Right lung (tissue), 5 donors: Measurements from ENCODE around the gene POMGNT1. TPM values are rescaled to one million over a fixed set of nuclear protein-coding genes. Genes with fewer than 3 reads are reported as not detected.

ENCODE experiments used
- DNase-seq, 2 donors: peaks; one replicate each; pipeline ENCODE4 v3.0.0-alpha.2; 2013
- polyA plus RNA-seq, 5 donors: library from polyadenylated mRNA; unstranded; fragments of 120-200 nt; gene quantifications; one replicate each; pipeline versions ENCODE4 v1.2.1 to v1.2.3, GENCODE V29; 2013; ENCODE audit warnings: inconsistent platforms in 1 of 5, low replicate concordance in 1 of 5; ENCODE audit not compliant: insufficient read length in 5 of 5, insufficient read depth in 1 of 5

POMGNT1 gene
- polyA plus RNA-seq, 5 donors, result 57.1 to 80.9 (median 74.9) TPM

DNA sequence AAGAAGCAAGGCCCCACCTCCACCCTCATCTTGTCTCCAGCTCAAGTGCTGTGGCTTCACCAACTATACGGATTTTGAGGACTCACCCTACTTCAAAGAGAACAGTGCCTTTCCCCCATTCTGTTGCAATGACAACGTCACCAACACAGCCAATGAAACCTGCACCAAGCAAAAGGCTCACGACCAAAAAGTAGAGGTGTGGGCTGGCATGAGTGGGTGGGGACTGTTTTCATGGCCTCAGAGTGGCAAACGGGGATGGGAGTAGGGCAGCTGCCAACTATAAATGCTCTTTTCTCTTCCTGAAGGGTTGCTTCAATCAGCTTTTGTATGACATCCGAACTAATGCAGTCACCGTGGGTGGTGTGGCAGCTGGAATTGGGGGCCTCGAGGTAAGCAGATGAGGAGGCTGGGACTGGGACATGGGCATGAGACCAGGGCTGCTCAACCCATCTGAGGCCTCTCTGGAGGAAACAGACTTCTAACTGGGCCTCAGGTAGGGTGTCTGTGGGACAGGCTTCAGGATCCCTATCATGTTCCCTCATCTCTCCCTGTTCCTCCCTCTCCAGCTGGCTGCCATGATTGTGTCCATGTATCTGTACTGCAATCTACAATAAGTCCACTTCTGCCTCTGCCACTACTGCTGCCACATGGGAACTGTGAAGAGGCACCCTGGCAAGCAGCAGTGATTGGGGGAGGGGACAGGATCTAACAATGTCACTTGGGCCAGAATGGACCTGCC, 13.1 kb downstream of the POMGNT1 start:
- DNase-seq, result no peak

DNA sequence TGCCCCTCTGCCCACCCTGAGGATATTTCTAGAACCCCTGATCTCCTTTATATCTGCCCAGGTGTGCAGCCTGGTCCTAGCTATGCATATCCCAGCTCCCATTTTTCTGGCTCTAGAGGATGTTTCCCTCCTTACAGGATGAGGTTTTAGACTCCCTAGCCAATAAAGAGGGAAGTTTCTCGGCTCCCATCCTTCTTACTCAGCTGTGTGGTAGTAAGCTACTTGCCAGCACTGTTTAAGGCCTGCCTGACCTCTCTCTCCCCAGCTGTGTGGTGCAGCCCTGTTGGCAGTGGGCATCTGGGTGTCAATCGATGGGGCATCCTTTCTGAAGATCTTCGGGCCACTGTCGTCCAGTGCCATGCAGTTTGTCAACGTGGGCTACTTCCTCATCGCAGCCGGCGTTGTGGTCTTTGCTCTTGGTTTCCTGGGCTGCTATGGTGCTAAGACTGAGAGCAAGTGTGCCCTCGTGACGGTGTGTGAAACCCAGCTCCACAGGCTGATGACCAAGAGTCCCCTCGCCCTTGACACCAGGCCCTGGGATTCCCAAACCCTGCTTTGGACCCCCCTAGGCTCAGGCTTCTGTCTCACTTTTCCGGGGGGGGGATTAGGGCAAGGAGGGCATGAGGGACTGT, 14.2 kb downstream of the POMGNT1 start:
- DNase-seq, result no peak

DNA sequence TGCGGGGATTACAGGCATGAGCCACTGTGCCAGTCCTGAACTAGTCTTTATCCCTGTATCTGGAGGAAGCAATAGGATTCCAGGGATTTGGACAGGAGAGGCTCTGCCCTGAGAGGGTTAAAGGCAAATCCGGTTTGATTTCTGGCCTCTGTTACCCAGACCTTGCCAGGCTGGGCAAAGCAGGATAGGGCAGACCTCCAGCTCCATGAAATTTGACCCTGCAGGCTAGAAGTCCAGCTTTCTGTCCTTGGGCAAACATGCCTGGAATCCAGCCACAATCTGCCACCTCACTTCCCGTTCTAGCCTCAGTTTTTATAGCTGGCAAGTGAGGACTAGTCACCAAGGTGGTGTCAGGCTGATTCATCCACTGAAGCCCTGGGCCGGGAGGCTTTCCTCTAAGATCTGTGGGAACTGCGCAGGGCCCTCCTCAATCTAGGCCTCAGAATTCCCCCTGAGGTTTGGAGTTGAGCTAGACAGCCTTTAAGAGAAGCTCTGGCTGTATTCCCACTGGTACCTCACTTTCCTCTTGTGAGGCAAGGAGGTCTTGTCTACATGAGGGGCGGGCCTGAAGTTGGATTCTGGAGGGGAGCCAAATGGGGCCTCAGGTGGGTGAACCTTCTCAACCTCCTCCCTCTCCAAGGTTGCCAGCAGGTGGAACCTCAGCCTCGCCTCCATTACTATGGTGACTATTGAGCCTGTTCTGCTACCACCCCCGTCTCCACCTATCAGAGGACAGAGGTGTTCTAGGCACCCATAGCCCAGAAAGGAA, 15.0 kb downstream of the POMGNT1 start:
- DNase-seq, result peak in 1 of 2 donors; percentile 62

DNA sequence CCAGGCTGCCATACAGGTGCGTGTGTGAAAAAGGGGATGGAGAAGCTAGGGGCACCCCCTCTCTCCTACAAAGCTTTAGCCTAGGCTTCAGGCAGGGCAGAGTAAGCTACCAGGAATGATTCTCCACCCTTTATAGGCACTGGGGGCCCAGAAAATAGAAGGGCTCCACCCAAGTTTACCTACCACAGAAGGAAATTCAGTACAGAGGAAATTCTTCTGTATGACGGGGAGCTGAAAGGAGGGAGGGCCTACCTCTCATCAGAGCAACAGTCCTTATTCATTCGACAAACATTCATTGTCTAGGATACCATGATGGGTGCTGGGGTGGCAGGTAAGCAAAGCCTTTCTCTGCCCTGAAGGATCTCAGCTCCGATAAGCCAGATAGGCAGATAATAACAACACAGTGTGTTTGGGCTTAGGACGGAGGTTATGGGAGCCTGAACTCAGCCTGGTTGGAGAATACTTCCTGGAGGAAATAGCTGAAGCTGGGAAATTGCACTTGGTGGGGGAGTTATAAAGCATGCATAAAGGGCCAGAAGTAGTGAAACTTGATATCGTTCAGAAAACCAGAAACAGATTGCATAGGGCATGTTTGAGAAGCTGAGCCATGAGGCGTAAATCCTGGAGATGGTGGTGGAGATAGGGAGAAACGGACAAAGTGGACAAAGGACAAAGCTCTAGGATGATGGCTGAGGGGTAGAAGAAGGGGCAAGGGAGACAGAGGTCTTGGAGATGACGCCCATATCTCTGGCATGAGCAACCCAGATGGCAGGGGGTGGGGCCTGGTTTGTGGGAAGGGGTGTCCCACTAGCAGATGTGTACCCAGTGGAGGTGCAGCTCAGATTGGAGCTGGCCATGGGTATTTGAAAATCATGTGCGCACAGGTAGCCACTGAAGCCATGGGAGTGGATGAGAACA, 16.6 kb downstream of the POMGNT1 start:
- DNase-seq, result no peak

DNA sequence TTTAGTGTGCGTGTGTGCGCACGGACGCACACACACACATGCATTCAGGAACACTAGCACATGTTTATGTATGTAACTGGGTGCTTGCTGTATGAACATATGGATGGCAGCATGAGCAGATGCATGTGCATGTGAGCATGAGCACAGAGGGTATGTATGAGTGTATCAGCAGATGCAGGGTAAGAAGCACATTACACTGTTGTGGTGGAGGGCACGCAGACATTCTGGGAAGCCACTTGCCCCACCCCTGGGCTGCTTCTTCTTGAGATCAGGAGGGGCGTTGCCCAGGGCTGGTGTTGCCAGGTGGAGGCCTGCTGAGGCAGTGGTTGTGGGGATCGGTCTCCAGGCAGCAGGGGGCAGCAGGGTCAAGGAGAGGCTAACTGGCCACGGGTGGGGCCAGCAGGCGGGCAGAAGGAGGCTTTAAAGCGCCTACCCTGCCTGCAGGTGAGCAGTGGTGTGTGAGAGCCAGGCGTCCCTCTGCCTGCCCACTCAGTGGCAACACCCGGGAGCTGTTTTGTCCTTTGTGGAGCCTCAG, 18.1 kb downstream of the POMGNT1 start:
- DNase-seq, result no peak

DNA sequence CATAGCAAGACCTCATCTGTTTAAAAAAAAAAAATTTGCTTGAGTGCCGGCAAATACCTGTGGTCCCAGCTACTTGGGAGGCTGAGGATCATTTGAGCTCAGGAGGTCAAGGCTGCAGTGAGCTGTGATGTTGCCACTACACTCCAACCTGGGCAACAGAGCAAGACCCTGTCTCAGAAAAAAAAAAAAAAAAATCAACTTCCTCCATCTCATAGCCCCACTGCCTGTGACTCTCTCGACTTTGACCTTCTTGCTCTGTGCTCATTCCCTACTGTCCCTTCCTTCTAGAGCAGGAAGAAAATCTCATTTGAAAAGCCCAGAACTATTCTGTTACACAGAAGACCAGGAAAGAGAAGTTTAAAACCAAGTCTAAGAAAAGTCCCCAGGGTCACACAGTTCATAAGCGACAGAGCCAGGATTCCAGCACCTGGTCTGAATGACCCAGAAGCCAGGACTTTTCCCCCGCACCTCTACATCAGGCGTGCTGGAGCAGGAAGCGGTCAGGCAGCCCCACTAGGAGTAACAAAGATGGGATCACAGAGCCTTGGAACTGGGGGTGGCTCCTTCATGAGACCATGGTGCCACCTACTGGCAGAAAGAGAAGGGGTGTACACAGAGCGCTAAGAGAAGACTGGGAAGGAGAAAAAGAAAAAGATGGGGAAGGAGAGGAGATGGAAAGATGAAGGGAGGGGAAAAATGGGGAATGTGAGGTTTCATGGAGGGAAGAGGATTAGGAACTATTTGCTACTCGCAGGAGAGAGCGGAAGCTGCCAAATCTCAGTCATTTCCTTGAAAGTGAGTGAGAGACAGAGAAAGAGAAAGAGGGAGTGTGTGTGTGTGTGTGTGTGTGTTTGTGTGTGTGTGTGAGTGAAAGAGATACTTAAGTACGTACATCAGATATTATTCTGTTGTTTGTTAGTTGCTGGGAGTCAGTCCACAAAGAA, 18.8 kb downstream of the POMGNT1 start:
- DNase-seq, result peak; percentile 77 to 84

DNA sequence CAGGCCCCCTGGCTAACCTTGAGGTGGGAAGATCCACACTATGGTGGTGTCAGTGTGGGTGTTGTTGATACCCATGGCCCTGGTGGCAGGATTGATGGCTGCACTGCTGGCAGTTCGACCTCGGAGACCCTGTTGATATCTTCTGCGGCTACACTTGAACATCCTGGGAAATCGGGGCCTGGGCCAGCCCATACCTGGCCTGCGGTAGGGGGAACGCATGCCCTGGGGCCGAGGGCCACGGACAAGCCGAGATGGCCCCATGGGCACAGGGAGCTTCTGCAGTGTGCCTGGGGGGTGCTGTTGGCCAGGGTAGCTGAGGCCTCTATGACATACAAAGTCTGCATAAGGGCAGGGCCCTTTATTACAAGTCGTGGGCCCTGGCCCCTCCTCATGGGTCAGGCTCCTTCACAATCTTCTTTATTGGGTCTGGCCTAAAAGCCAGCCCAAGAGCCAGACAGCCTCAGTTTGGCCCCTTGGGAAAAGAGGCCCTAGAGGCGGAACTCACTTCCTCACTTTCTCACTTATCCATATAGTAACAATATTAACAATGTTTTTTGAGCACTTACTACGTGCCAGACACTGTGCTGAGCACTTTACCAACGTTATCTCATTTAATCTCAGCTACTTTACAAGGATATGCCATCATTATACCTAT, 21.9 kb downstream of the POMGNT1 start, which contains the start of gene P3R3URF:
Gene P3R3URF, minus strand, starts transcription at position 278 of the 655 bp plus-strand sequence. Its CDS starts 17 bp downstream, at position 261.
- no peak for DNase-seq

DNA sequence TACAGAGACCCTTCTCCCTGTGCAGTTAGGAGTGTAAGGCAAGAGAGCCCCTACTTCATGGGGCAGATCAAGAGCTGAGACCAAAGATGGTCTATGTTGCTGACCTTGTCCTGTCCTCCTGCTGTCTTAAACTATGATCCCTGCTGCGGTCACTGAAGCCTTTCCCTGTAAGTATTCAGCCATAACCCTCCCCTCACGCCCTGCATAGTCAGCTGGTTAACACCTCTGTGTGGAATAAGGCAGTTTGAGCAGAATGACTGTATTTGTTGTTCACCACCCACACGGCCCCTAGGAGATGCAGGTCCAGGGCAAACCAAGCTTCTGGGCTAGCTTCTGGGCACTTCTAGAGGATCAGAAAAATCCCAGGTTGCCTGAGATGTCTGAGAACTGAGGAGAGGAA, 23.0 kb downstream of the POMGNT1 start:
- DNase-seq, result no peak

DNA sequence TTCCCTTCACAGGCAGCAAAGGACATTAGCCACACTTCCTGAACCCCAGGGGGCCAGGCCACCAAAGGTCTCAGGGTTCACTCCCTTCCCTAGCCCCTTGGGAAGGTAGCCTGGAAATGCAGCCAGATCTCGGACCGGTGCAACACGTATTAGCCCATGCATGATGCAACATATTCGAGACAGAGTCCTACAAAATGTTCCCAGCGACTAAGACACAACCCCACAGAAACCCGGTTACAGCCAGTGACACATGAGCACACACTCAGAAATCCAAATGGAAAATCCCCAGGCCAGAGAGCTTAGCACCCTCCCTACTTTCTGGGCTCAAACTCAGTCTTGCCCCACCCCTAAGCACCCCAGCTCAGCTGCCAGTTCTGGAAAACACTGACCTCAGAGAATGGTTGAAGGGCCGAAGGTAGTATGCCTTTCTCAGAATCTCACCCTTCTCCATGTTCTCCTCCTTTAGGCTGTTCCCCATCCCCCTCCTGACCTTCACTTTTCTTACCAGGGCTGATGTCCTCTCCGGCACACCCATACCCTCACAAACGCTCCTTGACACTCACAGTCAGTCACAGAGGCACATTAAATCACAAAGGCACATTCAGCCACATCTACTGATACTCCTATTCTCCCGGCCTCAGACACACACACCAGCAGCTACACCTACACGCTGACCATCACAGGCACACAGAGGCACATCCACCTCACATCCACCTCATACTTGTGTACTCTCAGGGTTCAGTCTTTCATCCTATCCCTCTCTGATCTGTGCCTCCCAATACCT, 23.6 kb downstream of the POMGNT1 start, which contains the start of gene TSPAN1:
Gene TSPAN1, plus strand, starts transcription at position 640 of the 784 bp plus-strand sequence. CDS start 6,021 bp downstream, outside the sequence.
- DNase-seq, result no peak

DNA sequence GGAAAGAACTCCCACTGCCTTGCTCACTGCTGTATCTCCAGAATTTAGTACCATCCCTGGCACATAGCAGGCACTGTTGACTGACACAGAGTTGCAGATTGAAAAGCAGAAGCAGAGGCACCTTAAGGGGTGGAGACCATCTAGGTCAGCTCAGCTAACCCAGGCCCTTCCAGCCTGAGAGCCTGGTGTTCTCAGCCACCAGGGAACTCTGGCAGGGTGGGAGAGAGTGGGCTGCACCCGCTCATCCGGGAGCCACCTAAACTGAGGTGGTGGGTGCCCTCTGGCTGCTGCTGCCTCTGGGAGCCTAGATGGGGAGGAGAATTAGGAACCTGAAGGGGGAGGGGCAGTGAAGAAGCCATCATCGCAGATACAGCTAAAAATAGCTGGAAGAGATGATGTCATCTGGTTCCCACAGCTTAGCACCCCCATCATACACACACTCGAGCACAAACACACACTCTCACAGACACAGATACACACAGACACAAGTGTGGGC, 24.8 kb downstream of the POMGNT1 start:
- no peak for DNase-seq

DNA sequence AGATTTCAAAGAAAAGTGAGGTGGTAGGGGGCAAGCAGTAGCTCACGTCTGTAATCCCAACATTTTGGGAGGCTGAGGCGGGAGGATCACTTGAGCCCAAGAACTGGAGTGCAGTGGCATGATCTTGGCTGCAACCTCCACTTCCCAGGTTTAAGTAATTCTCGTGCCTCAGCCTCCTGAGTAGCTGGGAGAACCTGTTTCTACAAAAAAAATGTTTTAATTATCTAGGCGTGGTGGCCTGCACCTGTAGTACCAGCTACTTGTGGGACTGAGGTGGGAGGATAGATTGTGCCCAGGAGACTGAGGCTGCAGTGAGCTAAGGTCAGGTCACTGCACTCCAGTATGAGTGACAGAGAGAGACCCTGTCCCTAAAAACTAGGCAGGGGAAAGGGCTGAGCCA, 25.9 kb downstream of the POMGNT1 start:
- no peak for DNase-seq

DNA sequence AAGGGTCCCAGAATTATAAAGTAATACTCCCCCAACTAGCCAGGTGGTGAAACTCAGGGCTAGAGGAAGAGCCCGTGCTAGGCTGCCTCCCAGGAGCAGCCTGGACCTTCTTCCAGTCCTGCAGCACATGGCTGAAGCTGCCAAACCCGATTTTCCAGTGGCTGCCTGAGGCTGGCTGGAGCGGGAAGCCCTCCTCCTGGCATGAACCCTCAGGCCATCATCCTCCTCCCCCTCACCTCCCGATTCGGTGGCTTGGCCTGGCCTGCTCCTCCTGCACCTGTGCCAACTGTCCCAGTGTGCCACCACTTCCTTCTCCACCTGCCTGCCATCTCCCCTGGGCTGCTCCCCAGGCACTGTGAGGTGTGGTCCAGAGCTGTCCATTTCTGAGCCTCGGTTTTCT, 26.4 kb downstream of the POMGNT1 start:
- DNase-seq, result peak; percentile 53 to 54

DNA sequence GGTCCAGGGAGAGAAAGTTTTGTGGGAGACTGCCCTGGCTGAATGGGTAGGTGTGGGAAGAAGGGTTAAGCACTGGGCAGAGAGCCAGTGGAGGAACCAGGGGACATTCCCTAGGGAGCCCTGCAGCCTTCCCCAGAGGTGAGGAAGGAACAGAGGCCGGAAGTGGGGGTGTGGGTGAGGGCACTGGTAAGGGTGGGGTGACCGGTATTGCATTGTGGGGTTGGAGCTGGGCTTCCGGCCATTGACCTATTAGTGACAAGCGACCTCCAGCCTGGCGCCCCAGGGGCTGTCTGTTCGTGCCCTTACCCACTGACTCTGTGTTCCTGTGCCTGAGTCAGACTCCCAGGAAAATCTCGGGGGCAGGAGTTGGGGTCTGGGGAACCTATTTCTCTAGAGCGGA, 26.9 kb downstream of the POMGNT1 start:
- no peak for DNase-seq

DNA sequence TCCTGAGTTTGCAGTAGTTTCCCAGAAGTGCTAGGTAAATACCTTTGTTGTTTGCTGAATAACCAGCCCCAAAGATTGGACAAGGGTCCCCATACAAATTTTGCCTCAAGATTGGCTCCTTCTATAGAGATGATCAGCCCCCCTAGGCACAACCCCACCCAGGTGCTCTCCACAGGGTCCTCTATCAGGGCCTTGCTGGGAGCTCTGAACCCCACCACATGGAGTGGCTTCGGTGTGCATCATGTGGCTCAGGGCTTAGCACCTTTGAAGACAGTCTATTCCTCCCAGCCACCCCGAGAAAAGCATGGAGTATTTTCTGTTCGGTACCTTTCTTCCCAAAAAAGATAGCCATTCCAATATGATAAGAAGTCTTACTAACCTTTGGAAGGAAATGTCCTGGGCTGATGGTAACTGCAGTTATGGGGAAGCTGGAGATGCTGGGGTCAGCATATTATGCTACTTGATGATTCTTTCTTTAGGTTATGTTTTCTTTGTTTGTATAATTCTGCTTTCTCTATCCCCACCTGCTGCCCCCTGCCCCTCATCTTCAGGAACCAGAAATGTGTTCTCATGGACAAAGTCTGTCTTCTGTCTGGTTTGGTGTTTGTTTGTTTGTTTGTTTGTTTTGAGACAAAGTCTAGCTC, 28.3 kb downstream of the POMGNT1 start:
- no peak for DNase-seq

DNA sequence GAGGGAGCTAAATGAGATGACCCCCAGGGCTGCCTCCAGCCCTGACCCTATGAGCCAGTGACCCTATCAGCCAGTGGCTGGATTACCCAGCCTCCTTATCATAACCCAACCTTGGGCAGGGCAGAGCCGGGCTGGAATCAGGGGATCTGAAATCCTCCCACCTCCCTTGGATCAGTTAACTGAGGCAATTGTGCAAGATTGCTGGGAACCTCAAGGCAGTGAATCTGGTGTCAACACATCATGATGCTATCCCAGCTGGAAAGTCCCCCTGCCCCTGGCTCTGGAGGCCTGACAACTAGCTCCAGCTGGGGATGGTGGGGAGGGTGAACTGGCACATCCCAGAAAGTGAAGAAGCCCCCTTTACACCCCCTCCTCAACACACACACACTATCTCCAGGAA, 29.8 kb downstream of the POMGNT1 start:
- DNase-seq, result no peak

DNA sequence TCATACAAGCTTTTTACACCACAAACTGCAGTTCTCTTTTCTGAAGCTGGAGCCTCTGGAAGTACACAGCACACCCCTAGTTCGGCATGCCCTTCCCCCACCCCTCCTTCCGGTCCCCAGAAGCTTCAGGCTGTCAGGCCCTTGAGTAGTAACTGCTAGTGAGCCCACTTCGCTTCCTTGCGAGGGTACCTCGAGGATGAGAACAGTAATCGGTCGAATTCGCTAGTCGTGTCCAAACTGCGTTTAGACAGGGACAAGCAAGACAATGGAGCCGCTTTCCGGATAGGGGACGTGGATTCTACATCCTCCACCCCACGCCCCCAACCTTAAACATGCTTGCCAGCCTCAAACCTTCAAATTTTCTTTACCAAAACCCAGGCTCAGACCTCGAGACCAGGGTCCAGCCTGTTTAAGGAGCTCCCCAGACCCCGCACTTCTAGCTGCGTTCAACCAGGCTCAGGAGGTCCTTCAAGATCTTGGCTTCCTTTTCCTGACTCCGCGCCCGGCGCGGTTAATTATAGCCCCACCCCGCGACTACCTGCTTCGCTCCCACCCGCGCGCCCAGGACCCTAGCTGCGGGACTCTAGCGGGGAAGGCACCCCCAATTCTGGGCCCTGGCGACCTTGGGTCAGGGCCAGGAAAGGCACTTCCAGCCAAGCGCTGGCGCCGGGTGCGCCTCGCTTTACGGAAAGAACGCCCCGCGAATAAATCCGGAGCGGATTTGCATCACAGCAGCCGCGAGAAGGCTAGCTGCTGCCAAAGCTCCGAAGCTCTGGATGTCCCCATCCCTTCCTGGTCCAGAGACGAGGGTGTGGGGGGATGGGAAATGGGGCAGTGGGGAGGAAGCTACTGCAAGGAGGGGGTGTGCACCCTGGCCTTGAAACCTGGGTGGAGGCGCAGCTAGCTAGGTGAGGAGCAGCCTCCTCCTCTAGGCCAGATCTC, 31.4 kb downstream of the POMGNT1 start:
- DNase-seq, result peak; percentile 38 to 52

DNA sequence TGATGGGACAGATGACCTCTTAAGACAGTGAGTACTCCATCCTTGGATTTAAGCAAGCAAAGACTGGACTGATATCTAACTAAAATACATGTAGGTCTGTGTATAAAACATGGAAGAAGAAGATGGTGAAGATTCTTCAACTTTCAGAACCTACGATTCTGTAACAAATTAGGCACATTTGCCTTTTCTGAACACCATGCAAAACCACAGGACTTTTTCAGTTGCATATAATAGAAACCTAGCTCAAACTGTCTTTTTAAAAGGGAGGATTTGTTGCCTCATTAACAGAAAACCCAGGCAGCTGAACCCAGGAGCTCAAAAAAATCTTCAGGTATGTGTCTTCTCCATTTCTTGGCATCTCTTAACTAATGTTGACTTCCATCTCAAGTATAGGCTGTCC, 38.0 kb downstream of the POMGNT1 start:
- no peak for DNase-seq
